Activated CD4-positive, alpha-beta T cell treated with anti-CD3 and anti-CD28 coated beads, Interleukin-10, Interleukin-2, amounts not matched to agents 100 ng/mL and 50 ng/mL, durations not matched to agents 16 hours and 8 hours (primary cell): ENCODE data around the gene KCNK5.

Source experiments
- DNase-seq: peaks from one replicate; pipeline ENCODE4 v3.0.0-alpha.2; 2020

Gene KCNK5

DNA sequence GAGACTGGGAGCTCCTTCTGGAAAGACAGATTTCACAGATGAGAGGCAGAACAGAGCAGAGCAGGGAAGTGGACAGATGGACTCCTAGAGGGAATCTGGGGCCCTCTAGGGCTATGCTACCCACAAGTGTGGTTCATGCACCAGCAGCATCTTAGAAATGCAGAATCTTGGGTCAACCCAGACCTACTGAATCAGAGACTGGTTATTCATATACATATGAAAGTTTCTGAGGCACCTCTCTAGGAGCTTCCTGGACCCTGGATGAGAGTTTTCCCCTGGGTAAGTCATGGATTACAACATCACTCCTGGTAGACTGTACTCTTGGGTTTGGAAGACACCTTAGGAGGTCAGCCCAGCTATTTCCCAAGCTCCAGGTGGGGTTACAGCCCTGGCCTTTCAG lies 58.9 kb downstream of the KCNK5 start:
- DNase-seq: no peak

DNA sequence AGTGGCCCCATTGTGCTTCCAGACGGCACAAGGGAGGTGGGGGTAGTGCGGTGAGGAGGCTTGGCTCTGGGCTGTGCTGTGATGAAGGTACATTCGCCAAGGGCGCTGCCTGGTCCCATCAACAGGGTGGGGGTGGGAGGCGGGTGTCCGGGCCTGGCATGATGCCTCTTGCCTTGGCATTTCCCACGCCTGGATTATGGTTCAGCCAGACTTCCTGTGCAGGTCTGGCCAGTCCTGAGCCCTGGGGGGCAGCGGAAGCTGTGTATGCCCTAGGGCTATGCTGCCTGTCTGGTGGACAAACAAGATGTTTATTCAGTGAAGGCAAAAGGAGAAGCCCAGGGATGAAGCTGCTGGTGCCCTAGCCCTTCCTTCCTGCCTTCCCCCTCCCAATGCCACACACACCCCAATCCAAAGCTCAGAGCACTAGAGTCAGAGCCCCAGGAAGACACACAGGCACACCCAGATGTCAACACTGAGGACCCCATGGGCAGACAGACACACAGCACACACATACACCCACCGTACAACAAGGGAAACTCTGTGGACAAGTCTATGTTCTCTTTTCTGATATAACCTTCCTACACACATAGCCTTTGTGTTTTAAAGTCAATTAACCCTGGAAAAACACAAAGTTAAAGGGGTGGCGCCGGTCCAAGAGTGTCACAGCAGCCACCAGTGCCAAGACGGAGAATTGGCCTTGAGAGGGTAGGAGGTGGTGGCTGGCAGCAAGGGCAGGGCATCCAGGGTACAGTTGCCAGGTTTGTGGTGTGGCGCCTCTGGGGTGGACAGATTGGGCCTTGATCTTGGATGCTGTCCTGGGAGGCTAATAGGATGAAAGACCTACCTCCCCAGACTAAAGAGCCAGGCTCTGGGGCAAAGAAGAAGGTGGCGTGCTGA lies 59.6 kb downstream of the KCNK5 start:
- no peak for DNase-seq

DNA sequence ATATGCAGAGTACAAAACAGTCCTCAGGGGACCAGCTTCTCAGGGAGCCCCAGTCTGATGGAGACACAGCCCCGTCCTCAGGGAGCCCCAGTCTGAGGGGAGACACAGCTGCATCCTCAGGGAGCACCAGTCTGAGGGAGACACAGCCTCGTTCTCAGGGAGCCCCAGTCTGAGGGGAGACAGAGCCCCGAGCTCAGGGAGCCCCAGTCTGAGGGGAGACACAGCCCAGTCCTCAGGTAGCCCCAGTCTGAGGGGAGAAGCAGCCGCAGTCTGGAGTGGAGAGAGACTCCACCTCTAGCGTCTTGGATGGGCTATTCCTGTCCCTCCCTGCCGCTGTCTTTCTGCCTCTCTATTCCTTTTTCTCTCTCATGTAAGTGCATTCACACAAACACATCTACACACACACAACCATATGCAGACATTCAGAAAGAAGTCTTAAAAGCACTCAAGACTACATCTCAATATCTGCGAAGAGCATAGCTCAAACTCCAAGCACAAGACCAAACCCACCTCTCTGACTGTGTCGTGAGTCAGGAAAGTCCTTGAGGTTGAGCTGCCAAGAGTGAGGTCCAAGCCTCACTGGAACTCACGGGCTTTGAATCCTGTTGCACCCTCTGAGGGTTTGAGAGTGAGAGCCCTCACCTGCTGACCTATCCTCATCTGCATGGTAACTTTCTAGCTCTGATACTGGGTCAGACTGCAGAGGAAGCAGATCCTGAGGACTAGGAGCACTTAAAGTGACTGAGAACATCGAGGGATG lies 61.2 kb downstream of the KCNK5 start:
- DNase-seq: no peak

DNA sequence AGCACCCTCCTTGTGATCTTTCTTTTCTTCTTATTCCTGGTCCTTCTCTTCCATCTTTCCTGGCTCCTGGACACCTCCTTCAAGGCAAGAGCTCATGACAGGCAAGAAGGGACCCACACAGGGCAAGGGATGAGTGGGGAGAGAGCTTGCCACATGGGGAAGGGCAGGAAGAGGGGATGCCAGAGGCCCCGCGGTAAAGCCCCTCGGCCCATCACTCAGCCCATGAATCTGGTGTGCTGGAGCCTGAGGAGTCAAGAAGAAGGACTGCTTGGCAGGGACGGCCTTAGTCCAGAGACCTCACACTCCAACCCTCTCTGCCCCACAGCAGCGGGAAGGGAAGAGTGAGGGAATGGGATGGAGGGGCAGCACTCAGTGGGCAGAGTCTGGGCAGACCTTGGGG lies 62.0 kb downstream of the KCNK5 start:
- no peak for DNase-seq

DNA sequence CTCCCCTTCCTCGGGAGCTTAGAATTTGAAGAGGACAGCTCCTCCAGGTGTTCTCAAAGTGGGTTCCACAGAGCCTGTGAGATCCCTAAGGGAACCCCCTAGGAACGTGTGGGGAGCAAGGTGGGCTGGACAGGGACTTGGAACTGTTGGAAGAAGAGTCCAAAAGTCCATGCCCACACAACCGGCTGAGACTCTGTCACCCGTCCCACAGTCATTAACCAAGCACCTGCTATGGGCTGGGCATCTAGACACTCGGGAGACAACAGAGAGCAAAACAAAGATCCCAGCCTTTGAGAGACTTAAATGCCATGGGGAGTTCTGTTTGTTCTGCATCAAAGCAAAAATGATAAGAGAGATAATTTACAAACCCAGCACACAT lies 62.4 kb downstream of the KCNK5 start:
- no peak for DNase-seq

DNA sequence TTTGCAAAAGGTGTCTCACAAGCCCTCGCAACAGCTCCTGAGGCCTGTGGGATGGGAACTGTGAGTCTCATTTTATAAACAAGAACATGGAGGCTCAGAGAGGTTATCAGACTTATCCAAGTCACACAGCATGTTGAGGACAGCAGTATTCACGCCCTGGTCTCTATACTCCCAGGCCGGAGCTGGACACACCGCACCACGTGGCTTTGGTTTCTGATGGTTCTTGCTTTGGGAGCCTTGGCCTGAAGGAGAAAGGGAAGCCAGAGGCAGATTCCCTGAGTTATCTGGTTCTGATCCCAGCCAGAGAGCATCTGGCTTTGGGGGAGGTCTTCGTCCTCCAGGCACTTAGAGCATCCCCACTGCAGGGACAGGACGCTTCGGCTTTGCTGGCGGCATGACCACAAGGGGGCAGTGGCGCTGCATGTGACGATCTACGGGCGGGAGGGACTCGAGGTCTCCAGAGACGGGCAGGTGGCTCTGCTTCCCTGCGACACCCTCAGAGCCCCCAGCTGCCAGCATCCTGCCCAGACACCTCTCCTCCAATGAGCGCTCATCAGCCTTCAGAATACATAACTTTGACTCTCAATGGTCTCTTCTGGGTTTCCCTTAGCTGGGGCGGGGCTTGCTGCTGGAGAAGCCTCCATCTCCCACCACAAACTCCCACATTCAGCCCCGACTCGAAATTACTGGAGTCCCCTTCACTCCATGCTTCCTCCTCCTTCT lies 62.9 kb downstream of the KCNK5 start:
- DNase-seq: peak; percentile 84

DNA sequence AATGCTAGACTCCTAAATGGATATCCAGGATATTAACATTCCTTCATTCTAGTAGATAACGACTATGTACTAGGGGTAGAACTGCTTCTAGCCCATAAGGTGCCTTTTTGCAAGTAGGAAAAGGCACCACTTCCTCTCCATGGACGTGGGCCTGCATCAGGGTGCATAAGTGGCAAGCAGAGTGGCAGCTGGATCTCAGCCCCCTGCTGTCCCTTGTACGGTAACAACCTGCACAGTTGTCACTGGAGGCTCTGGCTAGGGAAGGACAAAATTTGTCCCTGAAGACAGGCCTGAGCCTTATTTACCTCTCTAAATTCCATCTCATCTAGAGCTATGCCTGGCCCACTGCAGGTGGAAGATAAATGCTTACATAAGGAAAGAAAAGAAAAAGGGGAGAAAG lies 71.8 kb downstream of the KCNK5 start:
- DNase-seq: no peak

DNA sequence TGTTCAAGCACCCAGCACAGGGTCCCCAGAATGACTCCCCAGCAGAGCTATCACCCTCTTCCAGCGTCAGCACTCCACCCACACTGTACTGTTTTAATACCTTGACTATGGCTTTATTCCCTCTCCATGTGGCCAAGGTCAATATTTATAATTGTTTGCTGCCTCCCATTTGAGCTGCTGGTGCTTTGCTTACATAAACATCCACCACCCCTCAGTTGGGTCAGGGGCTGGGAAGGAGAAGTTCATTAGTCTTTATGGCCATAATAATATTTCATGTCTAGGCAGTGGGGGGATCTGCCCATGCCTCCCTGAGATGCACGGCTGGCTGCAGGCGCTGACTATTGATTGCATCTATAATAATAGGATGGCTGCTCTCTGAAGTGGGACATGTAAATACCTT lies 72.5 kb downstream of the KCNK5 start:
- DNase-seq: no peak

DNA sequence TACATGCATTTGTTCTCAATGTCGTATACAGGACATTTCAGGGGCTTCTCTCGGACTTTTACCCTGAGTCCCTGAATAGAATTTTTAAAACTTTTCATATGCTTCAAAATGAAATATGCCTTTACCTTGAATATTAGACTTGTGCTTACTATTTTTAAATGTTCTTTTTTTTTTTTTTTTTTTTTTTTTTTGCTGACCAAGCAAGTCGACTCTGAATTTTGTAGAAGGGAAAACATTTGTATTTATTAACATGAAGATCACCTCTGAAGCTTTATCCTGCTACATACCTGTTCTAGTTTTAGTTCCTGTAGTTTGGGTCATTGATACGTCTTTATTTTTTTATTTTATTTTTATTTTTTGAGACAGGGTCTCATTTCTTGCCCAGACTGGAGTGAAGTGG lies 74.6 kb downstream of the KCNK5 start:
- DNase-seq: no peak

DNA sequence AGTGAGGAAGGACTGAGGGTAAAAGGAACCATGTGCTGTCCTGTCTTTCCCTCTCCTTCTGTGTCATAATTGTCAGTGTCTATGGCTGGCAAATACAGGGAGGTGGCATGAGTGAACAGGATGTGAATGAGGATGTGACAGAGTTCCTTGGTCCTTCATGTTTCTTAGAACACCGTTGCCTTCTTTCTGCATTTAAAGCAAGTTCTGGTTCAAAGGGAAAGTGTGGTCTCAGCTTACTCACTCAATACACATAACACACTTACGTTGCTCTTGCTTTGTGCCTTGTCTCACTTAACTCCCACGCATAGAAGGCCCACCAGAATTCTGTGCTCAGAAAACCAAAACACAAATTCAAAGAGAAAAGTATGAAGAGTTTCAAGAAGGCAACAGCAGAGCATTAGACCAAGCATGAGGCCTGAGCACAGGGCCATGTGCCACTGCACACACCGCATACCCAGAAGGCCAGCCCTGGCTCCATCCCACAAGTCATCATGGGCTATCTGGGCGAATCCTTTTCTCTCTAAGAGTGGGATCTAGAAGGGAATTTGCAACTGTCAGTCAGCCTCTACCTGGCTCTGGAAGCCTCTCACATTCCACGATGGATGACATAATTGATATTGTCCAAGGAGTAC lies 75.4 kb downstream of the KCNK5 start:
- DNase-seq: peak; percentile 73

DNA sequence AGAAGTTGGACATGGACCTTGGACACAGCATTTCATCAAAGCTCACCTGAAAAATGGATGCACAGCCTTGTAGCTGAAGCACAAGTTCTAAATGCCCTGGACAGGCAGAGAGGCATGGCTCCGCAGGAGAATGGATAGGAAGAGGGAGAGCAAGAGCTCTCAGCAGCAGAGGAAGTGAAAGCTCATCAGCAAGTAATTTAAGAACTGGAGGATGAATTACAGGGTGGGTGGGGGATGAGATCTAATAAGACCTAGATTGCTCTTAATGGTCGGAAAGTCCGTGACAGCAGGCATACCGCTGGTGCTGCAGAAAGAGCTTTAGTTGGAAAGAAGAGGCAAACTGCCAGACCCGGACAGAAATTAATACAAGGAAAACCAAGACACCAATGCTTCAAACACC lies 77.0 kb downstream of the KCNK5 start:
- no peak for DNase-seq

DNA sequence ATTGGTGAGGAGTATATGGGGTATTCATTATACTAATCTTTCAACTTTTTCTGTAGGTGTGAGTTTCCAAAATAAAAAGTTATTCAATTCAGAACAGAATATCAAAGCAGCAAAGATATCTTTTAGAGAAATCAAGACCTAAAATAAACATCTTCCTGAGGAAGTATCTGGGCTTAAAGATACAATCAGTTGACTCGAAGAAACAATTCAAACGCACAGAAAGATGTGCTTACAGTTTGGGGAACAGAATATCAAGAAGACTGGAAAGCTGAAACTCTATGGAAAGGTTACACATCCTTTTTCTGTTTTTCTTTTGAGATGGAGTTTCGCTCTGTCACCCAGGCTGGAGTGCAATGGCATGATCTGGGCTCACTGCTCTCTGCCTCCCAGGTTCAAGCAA lies 78.1 kb downstream of the KCNK5 start:
- DNase-seq: no peak

DNA sequence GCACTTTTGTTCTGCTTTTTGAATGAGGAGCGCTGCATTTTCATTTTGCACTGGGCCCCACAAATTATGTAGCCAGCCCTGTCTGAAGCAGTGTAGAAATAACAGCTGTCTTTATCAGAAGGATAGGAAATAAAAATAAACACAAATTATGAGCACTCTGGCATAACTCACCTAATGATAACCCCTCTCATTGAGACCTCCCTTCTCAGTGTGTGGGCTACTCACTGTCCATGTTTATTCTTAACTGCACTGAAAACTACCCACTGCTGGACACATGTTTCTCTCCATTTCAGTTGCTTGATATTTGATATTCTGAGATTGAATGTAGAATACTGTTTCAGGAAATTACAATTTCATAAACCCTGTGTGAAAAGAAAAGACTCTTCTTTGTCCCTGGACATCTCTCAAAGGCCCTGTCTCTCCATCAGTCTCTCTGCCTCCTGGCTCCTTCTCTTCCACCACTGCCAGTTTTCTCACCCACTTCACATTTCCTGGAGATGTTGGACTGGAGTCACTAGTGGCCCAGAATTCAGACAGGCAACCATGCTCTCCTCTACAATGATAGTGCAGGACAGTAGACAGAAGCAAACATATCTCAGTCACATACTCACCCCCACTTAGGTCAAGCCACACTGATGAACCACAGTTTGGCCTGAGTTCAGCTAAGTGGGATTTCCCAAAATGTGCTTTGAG lies 84.6 kb downstream of the KCNK5 start:
- no peak for DNase-seq

DNA sequence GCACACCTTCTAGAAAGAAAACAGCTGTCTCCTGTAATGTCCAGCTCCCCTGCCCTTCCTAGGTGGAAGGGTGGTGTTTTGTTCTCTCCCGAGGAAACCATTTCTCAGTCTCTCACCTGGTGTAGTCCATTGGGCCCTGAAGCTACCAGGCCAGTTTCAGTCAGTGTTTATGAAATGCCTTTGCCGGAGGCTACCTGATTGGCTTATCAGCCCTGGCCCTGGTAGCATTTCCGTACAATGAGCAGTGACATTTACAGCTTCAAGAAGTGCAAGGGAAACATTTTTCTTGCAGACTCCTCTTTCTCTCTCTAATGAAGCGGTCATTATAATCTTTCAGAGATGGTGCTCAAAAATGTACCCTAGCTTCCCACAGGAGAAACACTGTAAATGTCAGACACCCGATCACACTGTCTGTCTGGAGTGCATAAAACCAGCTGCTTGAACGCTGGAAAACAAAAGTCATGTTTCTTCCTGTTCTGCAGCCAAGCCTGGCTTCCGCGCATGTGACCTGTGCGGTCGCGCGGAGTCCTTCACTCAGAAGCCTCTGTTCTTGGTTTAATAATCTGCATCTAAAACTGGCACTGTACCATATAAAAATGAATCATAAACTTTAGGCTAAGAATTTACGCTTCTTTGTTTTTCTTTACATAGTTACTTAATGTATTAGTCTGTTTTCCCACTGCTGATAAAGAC lies 85.9 kb downstream of the KCNK5 start:
- no peak for DNase-seq

DNA sequence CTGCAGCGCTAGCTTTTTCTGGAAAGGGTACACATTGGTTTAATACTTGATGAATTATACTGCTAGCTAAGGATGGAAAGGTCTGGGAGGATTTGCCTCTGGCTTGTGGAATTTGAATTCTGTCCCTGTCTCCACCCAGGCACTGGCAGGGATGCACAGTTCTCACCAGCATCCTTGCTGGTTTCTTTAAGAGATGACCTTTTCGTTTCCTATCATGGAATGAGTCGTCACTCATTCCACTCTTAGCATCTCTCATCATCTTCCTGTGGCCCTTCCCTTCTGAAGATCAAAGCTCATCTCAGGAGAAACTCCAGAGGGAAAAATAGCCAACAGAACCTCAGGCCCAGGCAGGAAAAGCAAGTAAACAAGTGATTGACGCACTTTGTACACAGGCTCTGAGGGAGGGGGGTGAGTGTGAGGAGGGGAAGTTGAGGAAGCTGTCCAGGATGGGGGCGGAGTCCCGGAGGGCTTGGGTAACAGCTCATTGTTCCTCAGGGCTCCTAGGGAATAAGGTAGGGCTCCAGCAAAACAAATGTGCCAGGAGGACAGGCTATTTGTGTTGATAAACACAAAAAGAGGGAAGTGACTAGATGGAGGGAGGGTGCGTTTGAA lies 88.6 kb downstream of the KCNK5 start:
- no peak for DNase-seq
